Activated T-helper 1 cell treated with Interleukin-2 at 50 U/mL for 16 hours (primary cell): ENCODE measurements around the gene TNS4.

Experiments used
- DNase-seq: peaks from one replicate; pipeline ENCODE4 v3.0.0-alpha.2; 2020; ENCODE audit warnings: low read depth

Gene TNS4

GRCh38 chr17:40515491-40516041 is 14.1 kb upstream of the TNS4 start:
- no peak for DNase-seq

- DNase-seq = no peak
These were observed 13.6 kb upstream of the TNS4 start for GRCh38 chr17:40515011-40515410.

GRCh38 chr17:40514013-40514875 is 12.8 kb upstream of the TNS4 start:
- no peak for DNase-seq

GRCh38 chr17:40511667-40512220 is 10.3 kb upstream of the TNS4 start:
- no peak for DNase-seq

GRCh38 chr17:40511136-40511535 is 9.7 kb upstream of the TNS4 start:
- no peak for DNase-seq

- no peak for DNase-seq
These were observed 8.9 kb upstream of the TNS4 start for GRCh38 chr17:40510328-40510648.

- DNase-seq = no peak
These were observed 8.4 kb upstream of the TNS4 start for GRCh38 chr17:40509626-40510327.

- DNase-seq = no peak
These were observed 5.4 kb upstream of the TNS4 start for GRCh38 chr17:40506786-40507185.

- DNase-seq = no peak
These were observed 1.7 kb upstream of the TNS4 start for GRCh38 chr17:40503154-40503553.

- DNase-seq = no peak
These were observed 1.3 kb upstream of the TNS4 start for GRCh38 chr17:40502716-40503115.

- DNase-seq = no peak
These were observed 714 bp downstream of the TNS4 start for GRCh38 chr17:40500709-40501108.

- DNase-seq = no peak
These were observed 1.2 kb downstream of the TNS4 start for GRCh38 chr17:40500190-40500589.

- no peak for DNase-seq
These were observed 1.8 kb downstream of the TNS4 start for GRCh38 chr17:40499551-40500189.

GRCh38 chr17:40498281-40499084 is 2.9 kb downstream of the TNS4 start:
- no peak for DNase-seq

GRCh38 chr17:40497695-40498094 is 3.7 kb downstream of the TNS4 start:
- DNase-seq = no peak

- DNase-seq = no peak
These were observed 4.6 kb downstream of the TNS4 start for GRCh38 chr17:40496634-40497420.

GRCh38 chr17:40496170-40496569 is 5.3 kb downstream of the TNS4 start:
- DNase-seq = no peak

- DNase-seq = no peak
These were observed 6.3 kb downstream of the TNS4 start for GRCh38 chr17:40495140-40495539.

- no peak for DNase-seq
These were observed 7.7 kb downstream of the TNS4 start for GRCh38 chr17:40493697-40494096.

GRCh38 chr17:40491486-40491885 is 9.9 kb downstream of the TNS4 start:
- DNase-seq = no peak

GRCh38 chr17:40490982-40491381 is 10.4 kb downstream of the TNS4 start:
- no peak for DNase-seq
